Measurements from ENCODE around the gene VAMP4.
A peak's percentile ranks its signal among the peaks of the same experiment; 100 is the strongest.

Gene VAMP4

GRCh38 chr1:171783816-171784530 is 42.1 kb upstream of the VAMP4 start:
- TF ChIP-seq CTCF (IDR thresholded peaks at IDR 0.05): no peak
- no peak for TF ChIP-seq ZFX (IDR thresholded peaks at IDR 0.05; ENCODE audit: borderline replicate concordance)
- H3K27ac ChIP-seq: no peak overlapping the region

- peak within 1 kb of the TSS; percentile 97 for H3K27ac ChIP-seq
- TF ChIP-seq ZFX (IDR thresholded peaks at IDR 0.05; ENCODE audit: borderline replicate concordance): no peak
- TF ChIP-seq CTCF (IDR thresholded peaks at IDR 0.05): no peak
Observed at GRCh38 chr1:171781176-171781875, 39.5 kb upstream of the VAMP4 start, which contains the start of gene METTL13. TSS of gene METTL13 (plus strand) at chr1:171781660. CDS start at chr1:171781968, 308 bp downstream.

GRCh38 chr1:171780583-171781175 is 38.8 kb upstream of the VAMP4 start:
- 0 out of 2 replicates have a peak, but pooled peaks have one; percentile 5 for TF ChIP-seq CTCF (IDR thresholded peaks at IDR 0.05)
- no peak for TF ChIP-seq ZFX (IDR thresholded peaks at IDR 0.05; ENCODE audit: borderline replicate concordance)

GRCh38 chr1:171772312-171772711 is 30.4 kb upstream of the VAMP4 start:
- H3K27ac ChIP-seq: no peak overlapping the region
- TF ChIP-seq CTCF (IDR thresholded peaks at IDR 0.05): no peak

More at GRCh38 chr1:171780583-171781175, 38.8 kb upstream of the VAMP4 start:
- peak overlapping the region; percentile 97 for H3K27ac ChIP-seq

GRCh38 chr1:171769754-171770153 is 27.9 kb upstream of the VAMP4 start:
- no peak overlapping the region for H3K27ac ChIP-seq
- TF ChIP-seq CTCF (IDR thresholded peaks at IDR 0.05) (no peak), ZFX (IDR thresholded peaks at IDR 0.05; ENCODE audit: borderline replicate concordance) (no peak)

- no peak for TF ChIP-seq CTCF (IDR thresholded peaks at IDR 0.05)
- no peak for TF ChIP-seq ZFX (IDR thresholded peaks at IDR 0.05; ENCODE audit: borderline replicate concordance)
- H3K27ac ChIP-seq: no peak overlapping the region
Observed at GRCh38 chr1:171769171-171769570, 27.3 kb upstream of the VAMP4 start.

- H3K27ac ChIP-seq: no peak overlapping the region
- no peak for TF ChIP-seq ZFX (IDR thresholded peaks at IDR 0.05; ENCODE audit: borderline replicate concordance)
- no peak for TF ChIP-seq CTCF (IDR thresholded peaks at IDR 0.05)
Observed at GRCh38 chr1:171763764-171764163, 21.9 kb upstream of the VAMP4 start.
